ENCODE data around the gene MAP3K4.
"Not testable (repeated sequence)": the region's sequence is repeated elsewhere in the genome, so short reads cannot be mapped to it uniquely, and the experiment has no call there.

Gene MAP3K4

DNA sequence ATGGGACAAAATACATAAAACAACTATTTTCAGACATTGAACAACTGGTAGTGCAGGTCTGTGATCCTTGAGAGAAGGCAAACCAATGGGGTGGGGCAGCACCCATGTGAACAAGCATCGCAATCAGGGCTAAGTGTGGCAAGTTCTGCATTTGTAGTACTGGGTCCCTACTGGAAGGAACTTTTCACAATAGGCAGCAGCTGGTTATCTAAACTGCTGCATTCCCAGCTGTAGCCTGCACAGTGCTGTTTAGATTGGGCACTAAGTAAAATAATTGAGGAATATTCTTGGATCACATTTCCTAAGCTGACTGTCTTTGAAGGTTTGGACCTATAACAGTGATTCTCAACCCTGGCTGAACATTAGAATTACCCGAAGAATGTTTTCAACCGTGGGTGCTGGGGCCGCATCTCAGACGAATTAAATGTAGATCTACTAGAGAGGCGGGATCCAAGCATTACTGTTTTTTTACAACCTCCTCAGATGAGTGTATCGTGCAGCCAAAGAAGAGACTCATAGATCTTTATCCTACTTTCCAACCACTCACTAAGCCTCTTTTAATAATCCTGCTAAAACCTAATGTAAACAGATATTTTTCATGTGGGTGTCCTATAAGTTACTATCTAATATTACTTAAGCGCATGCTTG, 12.4 kb upstream of the MAP3K4 start:
- H3K27me3 Mint-ChIP-seq: peaks cover 6% of the 10 kb centered on the region
- no peak overlapping the region for H3K27ac Mint-ChIP-seq
- H3K36me3 Mint-ChIP-seq: peaks cover 9% of the 10 kb centered on the region
- H3K4me3 Mint-ChIP-seq: no peak overlapping the region
- no peaks in the 10 kb centered on the region for H3K4me1 Mint-ChIP-seq (ENCODE audit: low read depth)
- H3K9me3 Mint-ChIP-seq (ENCODE audit: low read depth): peaks cover 3% of the 10 kb centered on the region

- not testable (repeated sequence) for H3K27ac Mint-ChIP-seq; H3K27me3 Mint-ChIP-seq; H3K9me3 Mint-ChIP-seq (ENCODE audit: low read depth); H3K4me1 Mint-ChIP-seq (ENCODE audit: low read depth); H3K4me3 Mint-ChIP-seq
- H3K36me3 Mint-ChIP-seq: peaks cover 11% of the 10 kb centered on the region
Measured at GRCh38 chr6:160983377-160983948, 8.1 kb upstream of the MAP3K4 start.

DNA sequence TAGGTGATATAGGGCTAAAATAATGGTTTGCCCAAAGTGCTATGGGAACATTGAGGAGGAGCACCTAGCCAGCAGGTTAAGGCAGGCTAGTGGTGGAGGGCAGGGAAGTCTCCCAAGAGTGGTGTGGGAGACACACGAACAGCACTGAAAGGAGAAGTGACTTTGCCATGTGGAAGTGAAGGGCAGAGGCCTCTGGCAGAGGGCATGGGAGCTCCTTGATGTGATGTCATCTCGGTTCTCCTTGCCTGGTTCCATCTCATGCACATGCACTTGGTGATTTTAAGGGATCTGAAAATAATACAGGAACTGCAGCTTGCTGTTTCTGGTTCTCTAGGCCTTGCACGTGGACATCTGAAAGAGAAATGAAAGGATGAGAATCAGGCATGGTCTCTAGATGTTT, 4.7 kb upstream of the MAP3K4 start:
- Mint-ChIP-seq H3K36me3 (peaks cover 11% of the 10 kb centered on the region), H3K27ac (no peak overlapping the region), H3K27me3 (peaks cover 2% of the 10 kb centered on the region), H3K4me1 (ENCODE audit: low read depth) (no peaks in the 10 kb centered on the region), H3K9me3 (ENCODE audit: low read depth) (peaks cover 8% of the 10 kb centered on the region), H3K4me3 (no peak overlapping the region)

- Mint-ChIP-seq H3K4me3 (no peak overlapping the region), H3K27ac (no peak overlapping the region), H3K27me3 (peaks cover 2% of the 10 kb centered on the region)
Measured at GRCh38 chr6:160987265-160987664, 4.3 kb upstream of the MAP3K4 start.

GRCh38 chr6:160990847-160991405, 643 bp upstream of the MAP3K4 start:
- peaks cover 28% of the 10 kb centered on the region for H3K4me1 Mint-ChIP-seq (ENCODE audit: low read depth)

More at GRCh38 chr6:160987265-160987664, 4.3 kb upstream of the MAP3K4 start:
- Mint-ChIP-seq H3K4me1 (ENCODE audit: low read depth) (no peaks in the 10 kb centered on the region), H3K36me3 (peaks cover 11% of the 10 kb centered on the region), H3K9me3 (ENCODE audit: low read depth) (peaks cover 8% of the 10 kb centered on the region)

DNA sequence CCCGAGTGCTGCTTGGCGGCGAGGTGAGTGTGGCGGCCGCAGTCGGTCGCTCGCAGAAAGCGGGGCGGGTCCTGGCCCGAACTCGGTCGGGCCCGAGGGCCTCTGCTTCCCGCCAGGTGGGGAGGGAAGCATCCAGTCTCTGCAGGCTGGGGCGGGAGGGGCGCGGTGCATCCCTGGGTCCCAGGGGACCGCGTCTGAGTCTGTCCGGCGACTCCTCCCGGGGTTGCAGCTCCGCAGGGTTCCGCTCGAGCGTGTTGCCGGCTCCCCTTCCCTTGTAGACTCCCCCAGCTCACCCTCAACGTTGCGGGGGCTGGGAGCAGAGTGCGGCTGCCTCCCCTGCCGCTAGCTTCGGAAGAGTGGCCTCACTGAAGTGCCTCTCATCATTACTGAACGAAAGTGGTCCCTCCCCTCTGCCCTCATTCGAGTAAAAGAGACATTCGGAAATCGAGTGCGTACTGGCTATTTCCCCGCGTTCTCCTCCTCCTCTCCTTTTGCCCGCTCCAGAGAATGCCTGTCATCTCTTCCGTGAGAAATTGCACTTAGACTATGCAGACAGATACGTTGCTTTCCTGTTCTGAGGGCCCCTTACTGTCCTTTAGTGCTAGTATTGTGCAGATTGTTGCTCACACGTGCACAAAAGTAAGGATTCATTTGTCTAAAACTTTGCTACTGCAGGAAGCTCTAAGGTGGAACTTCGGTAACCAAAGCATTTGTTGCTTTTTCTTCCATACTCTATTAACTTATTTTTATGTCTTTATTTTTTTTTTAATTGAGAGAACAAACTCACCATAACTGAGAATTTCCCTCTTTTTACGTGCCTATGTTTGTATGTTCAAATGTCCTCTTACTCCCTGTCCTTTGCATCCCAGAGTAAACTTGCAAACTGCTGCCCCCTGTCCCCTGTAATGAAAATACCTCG, 751 bp downstream of the MAP3K4 start:
- H3K27me3 Mint-ChIP-seq: no peaks in the 10 kb centered on the region
- peaks cover 40% of the 10 kb centered on the region for H3K4me1 Mint-ChIP-seq (ENCODE audit: low read depth)

More at GRCh38 chr6:160990847-160991405, 643 bp upstream of the MAP3K4 start:
- no peaks in the 10 kb centered on the region for H3K36me3 Mint-ChIP-seq
- peak overlapping the region; percentile 43 for H3K27ac Mint-ChIP-seq
- peaks cover 2% of the 10 kb centered on the region for H3K27me3 Mint-ChIP-seq
- H3K9me3 Mint-ChIP-seq (ENCODE audit: low read depth): peaks cover 5% of the 10 kb centered on the region
- H3K4me3 Mint-ChIP-seq: peak overlapping the region; percentile 96

DNA sequence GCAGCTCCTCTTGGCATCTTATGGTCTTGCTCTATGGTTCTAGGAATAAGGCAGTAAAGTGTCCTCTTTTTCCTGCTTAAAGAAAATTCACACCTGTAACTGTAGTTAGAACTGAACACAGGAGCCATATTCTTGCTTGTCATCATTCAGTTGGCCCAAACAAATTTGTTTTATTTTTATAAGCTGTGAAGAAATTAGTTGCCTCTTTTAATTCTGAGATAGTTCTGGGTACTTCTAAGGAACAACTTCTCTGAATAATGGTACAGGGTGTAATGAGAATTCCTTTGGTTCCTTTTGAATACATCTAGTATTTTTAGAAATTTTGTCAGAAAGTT, 1.4 kb downstream of the MAP3K4 start:
- Mint-ChIP-seq H3K9me3 (ENCODE audit: low read depth) (no peaks in the 10 kb centered on the region), H3K27ac (peak overlapping the region; percentile 95), H3K4me1 (ENCODE audit: low read depth) (peaks cover 45% of the 10 kb centered on the region), H3K4me3 (peak overlapping the region; percentile 96), H3K27me3 (no peaks in the 10 kb centered on the region), H3K36me3 (peaks cover 4% of the 10 kb centered on the region)

More for the DNA sequence above, 751 bp downstream of the MAP3K4 start:
- Mint-ChIP-seq H3K27ac (peak overlapping the region; percentile 95), H3K9me3 (ENCODE audit: low read depth) (peaks cover 4% of the 10 kb centered on the region), H3K36me3 (no peaks in the 10 kb centered on the region), H3K4me3 (peak overlapping the region; percentile 96)

DNA sequence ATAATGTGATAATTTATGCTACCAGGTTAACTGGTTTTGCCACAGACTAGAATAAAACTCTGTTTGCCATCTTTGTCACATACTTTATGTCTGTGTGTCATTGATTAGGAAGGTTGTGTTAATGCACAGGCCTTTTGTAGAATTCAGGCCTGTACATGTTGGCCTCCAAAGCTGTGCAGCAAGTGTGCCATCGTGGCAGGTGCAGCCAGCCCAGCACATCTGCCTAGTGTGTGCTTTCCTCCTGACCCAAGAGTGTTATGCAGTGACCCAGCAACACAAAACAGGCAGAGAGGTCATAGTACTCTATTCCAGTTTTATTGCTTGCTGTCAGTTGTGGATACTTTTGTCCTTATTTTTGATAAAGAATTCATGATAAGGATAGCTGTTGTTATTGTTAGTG, 3.7 kb downstream of the MAP3K4 start:
- Mint-ChIP-seq H3K27me3 (no peaks in the 10 kb centered on the region), H3K4me1 (ENCODE audit: low read depth) (peaks cover 58% of the 10 kb centered on the region), H3K9me3 (ENCODE audit: low read depth) (no peaks in the 10 kb centered on the region), H3K4me3 (no peak overlapping the region), H3K36me3 (peaks cover 4% of the 10 kb centered on the region), H3K27ac (no peak overlapping the region)

- Mint-ChIP-seq H3K4me1 (ENCODE audit: low read depth) (peaks cover 61% of the 10 kb centered on the region), H3K4me3 (no peak overlapping the region), H3K27me3 (no peaks in the 10 kb centered on the region), H3K9me3 (ENCODE audit: low read depth) (no peaks in the 10 kb centered on the region), H3K36me3 (peaks cover 6% of the 10 kb centered on the region), H3K27ac (no peak overlapping the region)
Measured at GRCh38 chr6:160996131-160996601, 4.6 kb downstream of the MAP3K4 start.

DNA sequence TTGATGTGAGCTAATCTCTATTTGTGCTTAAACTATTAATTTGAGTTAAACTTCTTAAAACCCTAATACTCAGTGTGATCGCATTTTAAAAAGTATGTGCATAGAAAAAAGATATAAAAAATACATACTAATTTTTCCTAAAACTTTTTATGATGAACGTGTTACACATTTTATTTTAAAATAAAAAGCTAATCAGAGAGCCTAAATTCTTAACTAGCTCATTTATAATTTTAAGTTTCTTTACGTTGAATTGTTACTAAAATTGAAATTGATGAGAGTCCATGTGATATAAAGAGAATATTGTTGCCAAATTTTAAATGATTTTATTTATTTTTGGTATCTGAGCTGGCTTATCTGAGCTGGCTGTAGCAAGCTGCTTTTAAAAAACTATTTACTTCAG, 6.6 kb downstream of the MAP3K4 start:
- no peaks in the 10 kb centered on the region for H3K9me3 Mint-ChIP-seq (ENCODE audit: low read depth)
- peaks cover 6% of the 10 kb centered on the region for H3K36me3 Mint-ChIP-seq
- no peaks in the 10 kb centered on the region for H3K27me3 Mint-ChIP-seq
- H3K4me1 Mint-ChIP-seq (ENCODE audit: low read depth): peaks cover 64% of the 10 kb centered on the region
- no peak overlapping the region for H3K27ac Mint-ChIP-seq
- no peak overlapping the region for H3K4me3 Mint-ChIP-seq

DNA sequence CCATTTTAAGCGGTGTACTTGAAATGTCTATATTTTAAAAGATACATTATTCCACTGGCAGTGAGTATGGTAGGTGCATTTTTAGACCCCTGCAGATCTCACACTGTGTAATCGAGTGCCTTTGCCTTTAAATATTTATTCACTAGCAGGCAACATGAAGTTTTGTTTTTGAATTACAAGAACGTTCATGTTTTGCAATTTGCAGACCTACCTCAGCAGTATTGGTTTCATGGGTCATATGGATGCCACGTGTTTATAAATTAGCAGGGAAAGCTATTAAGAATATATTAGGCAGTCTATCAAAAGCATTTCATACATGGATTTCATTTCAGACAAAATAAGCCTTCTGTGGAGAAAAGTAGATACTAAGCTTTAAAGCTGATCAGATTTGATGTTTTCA, 7.2 kb downstream of the MAP3K4 start:
- Mint-ChIP-seq H3K27ac (no peak overlapping the region), H3K4me1 (ENCODE audit: low read depth) (peaks cover 63% of the 10 kb centered on the region), H3K9me3 (ENCODE audit: low read depth) (no peaks in the 10 kb centered on the region), H3K27me3 (no peaks in the 10 kb centered on the region), H3K4me3 (no peak overlapping the region), H3K36me3 (peaks cover 6% of the 10 kb centered on the region)

- H3K4me3 Mint-ChIP-seq: no peak overlapping the region
- no peak overlapping the region for H3K27ac Mint-ChIP-seq
- H3K27me3 Mint-ChIP-seq: no peaks in the 10 kb centered on the region
- peaks cover 7% of the 10 kb centered on the region for H3K36me3 Mint-ChIP-seq
- no peaks in the 10 kb centered on the region for H3K9me3 Mint-ChIP-seq (ENCODE audit: low read depth)
- peaks cover 62% of the 10 kb centered on the region for H3K4me1 Mint-ChIP-seq (ENCODE audit: low read depth)
Measured at GRCh38 chr6:160999516-160999915, 7.9 kb downstream of the MAP3K4 start.

DNA sequence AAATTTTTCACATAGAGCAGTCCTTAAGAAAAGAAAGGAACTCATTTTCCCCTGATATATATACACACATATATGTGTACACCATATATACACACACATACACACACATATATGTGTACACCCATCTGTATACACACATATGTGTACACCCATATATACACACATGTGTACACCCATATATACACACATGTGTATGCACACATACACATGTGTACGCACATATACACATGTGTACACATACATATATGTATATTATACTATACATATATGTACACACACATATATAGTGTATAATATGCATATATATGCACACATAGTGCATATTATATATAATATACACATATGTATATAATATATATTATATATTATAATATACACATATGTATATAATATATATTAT, 9.1 kb downstream of the MAP3K4 start:
- no peaks in the 10 kb centered on the region for H3K9me3 Mint-ChIP-seq (ENCODE audit: low read depth)
- H3K4me3 Mint-ChIP-seq: no peak overlapping the region
- peaks cover 57% of the 10 kb centered on the region for H3K4me1 Mint-ChIP-seq (ENCODE audit: low read depth)
- H3K27ac Mint-ChIP-seq: no peak overlapping the region
- no peaks in the 10 kb centered on the region for H3K27me3 Mint-ChIP-seq
- peaks cover 10% of the 10 kb centered on the region for H3K36me3 Mint-ChIP-seq

GRCh38 chr6:161001421-161001820, 9.9 kb downstream of the MAP3K4 start:
- Mint-ChIP-seq H3K4me3 (no peak overlapping the region), H3K27me3 (no peaks in the 10 kb centered on the region), H3K9me3 (ENCODE audit: low read depth) (no peaks in the 10 kb centered on the region), H3K27ac (no peak overlapping the region), H3K36me3 (peaks cover 10% of the 10 kb centered on the region), H3K4me1 (ENCODE audit: low read depth) (peaks cover 51% of the 10 kb centered on the region)

GRCh38 chr6:161003336-161003735, 11.8 kb downstream of the MAP3K4 start:
- Mint-ChIP-seq H3K4me3 (no peak overlapping the region), H3K9me3 (ENCODE audit: low read depth) (no peaks in the 10 kb centered on the region), H3K27me3 (no peaks in the 10 kb centered on the region), H3K27ac (no peak overlapping the region), H3K36me3 (peaks cover 5% of the 10 kb centered on the region), H3K4me1 (ENCODE audit: low read depth) (peaks cover 47% of the 10 kb centered on the region)

All from activated naive CD8-positive, alpha-beta T cell (primary cell).